Lower leg skin (tissue), 3 donors: ENCODE data around the gene FBXW4.

Experiments used
- POLR2A ChIP-seq, 2 donors: fragments of 450-650 bp; IDR thresholded peaks; one replicate each; pipeline ENCODE4 v1.6.1; 2016 to 2017; ENCODE audit warnings: antibody characterized with exemption in 2 of 2, mild to moderate bottlenecking in 1 of 2, moderate library complexity in 1 of 2
- TF ChIP-seq, protein P1 (sequence below), 3 donors: fragments of 450-650 bp; IDR thresholded peaks; one replicate each; pipeline ENCODE4 v1.5.1; 2016; ENCODE audit warnings: antibody characterized with exemption in 3 of 3, mild to moderate bottlenecking in 3 of 3, moderate library complexity in 2 of 3

DNA sequence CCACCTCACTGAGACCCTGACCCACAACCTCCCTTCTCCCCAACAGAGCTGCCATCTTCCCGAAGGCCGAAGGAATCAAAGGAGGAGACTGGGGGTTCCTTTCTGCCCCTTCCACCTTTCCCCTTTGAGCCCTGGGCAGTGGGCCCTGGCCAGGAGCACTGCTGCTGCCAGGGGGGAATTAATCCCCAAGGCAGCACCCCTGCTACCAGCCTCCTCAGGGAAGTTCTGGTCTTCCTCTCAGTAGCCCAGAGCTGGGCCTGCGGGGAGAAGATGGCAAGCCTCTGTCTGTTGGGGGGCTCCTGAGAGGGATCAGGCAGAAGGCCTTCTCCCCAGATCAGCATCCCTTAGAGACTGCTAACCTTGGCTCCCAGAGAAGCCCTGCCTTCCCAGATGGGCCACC is 81.3 kb downstream of the FBXW4 start:
- TF ChIP-seq, protein P1, sequence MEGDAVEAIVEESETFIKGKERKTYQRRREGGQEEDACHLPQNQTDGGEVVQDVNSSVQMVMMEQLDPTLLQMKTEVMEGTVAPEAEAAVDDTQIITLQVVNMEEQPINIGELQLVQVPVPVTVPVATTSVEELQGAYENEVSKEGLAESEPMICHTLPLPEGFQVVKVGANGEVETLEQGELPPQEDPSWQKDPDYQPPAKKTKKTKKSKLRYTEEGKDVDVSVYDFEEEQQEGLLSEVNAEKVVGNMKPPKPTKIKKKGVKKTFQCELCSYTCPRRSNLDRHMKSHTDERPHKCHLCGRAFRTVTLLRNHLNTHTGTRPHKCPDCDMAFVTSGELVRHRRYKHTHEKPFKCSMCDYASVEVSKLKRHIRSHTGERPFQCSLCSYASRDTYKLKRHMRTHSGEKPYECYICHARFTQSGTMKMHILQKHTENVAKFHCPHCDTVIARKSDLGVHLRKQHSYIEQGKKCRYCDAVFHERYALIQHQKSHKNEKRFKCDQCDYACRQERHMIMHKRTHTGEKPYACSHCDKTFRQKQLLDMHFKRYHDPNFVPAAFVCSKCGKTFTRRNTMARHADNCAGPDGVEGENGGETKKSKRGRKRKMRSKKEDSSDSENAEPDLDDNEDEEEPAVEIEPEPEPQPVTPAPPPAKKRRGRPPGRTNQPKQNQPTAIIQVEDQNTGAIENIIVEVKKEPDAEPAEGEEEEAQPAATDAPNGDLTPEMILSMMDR (IDR thresholded peaks at IDR 0.05) = no peak
- no peak for TF ChIP-seq POLR2A (IDR thresholded peaks at IDR 0.05)
